Adrenal gland (tissue), 5 donors: ENCODE data around the gene LPP.

ENCODE experiments used
- POLR2A ChIP-seq, 2 donors: fragments of 450-650 bp; IDR thresholded peaks; one replicate each; pipeline ENCODE4 v1.6.1; 2017; ENCODE audit warnings: antibody characterized with exemption in 2 of 2, mild to moderate bottlenecking in 2 of 2, moderate library complexity in 1 of 2
- TF ChIP-seq, protein P1 (sequence below), 6 experiments: fragments of 450-650 bp in 4 of 6; fragments of 200-600 bp in 2 of 6; sonication (generic) in 1 of 6; IDR thresholded peaks; 1 replicate in 5 of 6; 2 replicates in 1 of 6; pipeline versions ENCODE4 v1.5.1 to v1.8.0; 2016 to 2021; ENCODE audit warnings: antibody characterized with exemption in 6 of 6, mild to moderate bottlenecking in 2 of 6, moderate library complexity in 1 of 6
- donor health status: DM: no; HTN: no; CAD: no.

DNA sequence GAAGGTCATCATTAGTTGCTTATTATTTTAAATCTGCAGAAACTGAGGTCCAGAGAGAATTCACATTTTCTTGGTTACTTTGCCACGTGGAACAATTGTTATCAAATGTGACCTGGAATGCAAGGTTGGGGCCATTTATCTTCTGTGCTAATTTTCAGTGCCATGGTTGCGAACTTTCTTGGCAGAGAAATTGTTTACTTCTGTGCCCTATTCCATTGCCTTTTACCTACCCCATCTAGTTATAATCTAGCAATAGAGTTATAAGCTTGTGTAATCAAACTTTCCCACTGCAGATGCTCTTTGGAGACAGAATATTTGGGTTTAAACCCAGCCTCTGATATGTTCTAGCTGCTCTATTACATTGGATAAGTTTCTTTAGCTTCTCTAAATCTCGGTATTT is 242.9 kb downstream of the LPP start:
- TF ChIP-seq POLR2A (IDR thresholded peaks at IDR 0.05): peak in 1 of 2 donors; percentile 61
- TF ChIP-seq, protein P1, sequence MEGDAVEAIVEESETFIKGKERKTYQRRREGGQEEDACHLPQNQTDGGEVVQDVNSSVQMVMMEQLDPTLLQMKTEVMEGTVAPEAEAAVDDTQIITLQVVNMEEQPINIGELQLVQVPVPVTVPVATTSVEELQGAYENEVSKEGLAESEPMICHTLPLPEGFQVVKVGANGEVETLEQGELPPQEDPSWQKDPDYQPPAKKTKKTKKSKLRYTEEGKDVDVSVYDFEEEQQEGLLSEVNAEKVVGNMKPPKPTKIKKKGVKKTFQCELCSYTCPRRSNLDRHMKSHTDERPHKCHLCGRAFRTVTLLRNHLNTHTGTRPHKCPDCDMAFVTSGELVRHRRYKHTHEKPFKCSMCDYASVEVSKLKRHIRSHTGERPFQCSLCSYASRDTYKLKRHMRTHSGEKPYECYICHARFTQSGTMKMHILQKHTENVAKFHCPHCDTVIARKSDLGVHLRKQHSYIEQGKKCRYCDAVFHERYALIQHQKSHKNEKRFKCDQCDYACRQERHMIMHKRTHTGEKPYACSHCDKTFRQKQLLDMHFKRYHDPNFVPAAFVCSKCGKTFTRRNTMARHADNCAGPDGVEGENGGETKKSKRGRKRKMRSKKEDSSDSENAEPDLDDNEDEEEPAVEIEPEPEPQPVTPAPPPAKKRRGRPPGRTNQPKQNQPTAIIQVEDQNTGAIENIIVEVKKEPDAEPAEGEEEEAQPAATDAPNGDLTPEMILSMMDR (IDR thresholded peaks at IDR 0.05): no peak
